NCI-H187 treated with DMSO at 0.1 percent for 48 hours (cell line): Measurements from ENCODE around the gene TLR10.
"Not testable (repeated sequence)": the region's sequence is repeated elsewhere in the genome, so short reads cannot be mapped to it uniquely, and the experiment has no call there.

Source experiments
- DNase-seq: peaks from one replicate; lab custom pipeline; 2025; lab: John Stamatoyannopoulos, UW

Gene TLR10

GRCh38 chr4:38800961-38801450 lies 18.2 kb upstream of the TLR10 start:
- no peak for DNase-seq

GRCh38 chr4:38800366-38800765 lies 17.6 kb upstream of the TLR10 start:
- DNase-seq = no peak

- DNase-seq = no peak
Observed at GRCh38 chr4:38795087-38795486, 12.3 kb upstream of the TLR10 start.

- DNase-seq = no peak
Observed at GRCh38 chr4:38794051-38794450, 11.3 kb upstream of the TLR10 start.

GRCh38 chr4:38791010-38791409 lies 8.2 kb upstream of the TLR10 start:
- DNase-seq = no peak

GRCh38 chr4:38788317-38788716 lies 5.5 kb upstream of the TLR10 start:
- no peak for DNase-seq

GRCh38 chr4:38787693-38788092 lies 4.9 kb upstream of the TLR10 start:
- DNase-seq = no peak

GRCh38 chr4:38785901-38786402 lies 3.2 kb upstream of the TLR10 start:
- no peak for DNase-seq

- DNase-seq = no peak
Observed at GRCh38 chr4:38785041-38785790, 2.4 kb upstream of the TLR10 start.

GRCh38 chr4:38784141-38784540 lies 1.4 kb upstream of the TLR10 start:
- DNase-seq = no peak

GRCh38 chr4:38783109-38783460 lies 295 bp upstream of the TLR10 start:
- no peak for DNase-seq

- no peak for DNase-seq
Observed at GRCh38 chr4:38781854-38782261, 932 bp downstream of the TLR10 start.

- DNase-seq = no peak
Observed at GRCh38 chr4:38780833-38781484, 1.8 kb downstream of the TLR10 start.

- no peak for DNase-seq
Observed at GRCh38 chr4:38779790-38780189, 3.0 kb downstream of the TLR10 start.

GRCh38 chr4:38777925-38778324 lies 4.9 kb downstream of the TLR10 start:
- not testable (repeated sequence) for DNase-seq

GRCh38 chr4:38775326-38775725 lies 7.5 kb downstream of the TLR10 start:
- no peak for DNase-seq

GRCh38 chr4:38774181-38774955 lies 8.4 kb downstream of the TLR10 start:
- DNase-seq = no peak

- DNase-seq = not testable (repeated sequence)
Observed at GRCh38 chr4:38770281-38770680, 12.5 kb downstream of the TLR10 start.

- no peak for DNase-seq
Observed at GRCh38 chr4:38769857-38770256, 12.9 kb downstream of the TLR10 start.

GRCh38 chr4:38769441-38769840 lies 13.3 kb downstream of the TLR10 start:
- DNase-seq = no peak

GRCh38 chr4:38768968-38769394 lies 13.8 kb downstream of the TLR10 start:
- DNase-seq = no peak

GRCh38 chr4:38766940-38767339 lies 15.8 kb downstream of the TLR10 start:
- DNase-seq = not testable (repeated sequence)

GRCh38 chr4:38765382-38765781 lies 17.4 kb downstream of the TLR10 start:
- no peak for DNase-seq
